Measurements from ENCODE around the gene KANK4. TPM values are rescaled to one million over a fixed set of nuclear protein-coding genes. Genes with fewer than 3 reads are reported as not detected.

The KANK4 gene
- polyA plus RNA-seq, 1 experiment: not detected

GRCh38 chr1:62263814-62264353, 55.4 kb downstream of the KANK4 start:
- POLR2A ChIA-PET: no interaction called here
- no peak for DNase-seq (ENCODE audit: low read depth, low spot score)
- Histone ChIP-seq H3K9me3 (ENCODE audit: control insufficient read depth, insufficient read depth, low read length) (no peaks in the 10 kb centered on the region; the same call in 1 of the 2 replicates), H3K27me3 (ENCODE audit: control insufficient read depth, insufficient read depth, low read length) (peaks cover under 1% of the 10 kb centered on the region), H3K27ac (ENCODE audit: low read depth, low read length) (no peak overlapping the region), H3K4me3 (ENCODE audit: low read depth, low read length) (no peak overlapping the region)
- TF ChIP-seq CTCF (IDR thresholded peaks at IDR 0.05; ENCODE audit: low read depth, low read length): no peak
- CTCF ChIA-PET: no interaction called here

GRCh38 chr1:62263006-62263813, 56.0 kb downstream of the KANK4 start:
- H3K27ac ChIP-seq (ENCODE audit: low read depth, low read length): no peak overlapping the region
- DNase-seq (ENCODE audit: low read depth, low spot score): no peak
- ChIA-PET POLR2A (no interaction called here), CTCF (no interaction called here)
- H3K9me3 ChIP-seq (ENCODE audit: control insufficient read depth, insufficient read depth, low read length): no peaks in the 10 kb centered on the region; the same call in 1 of the 2 replicates
- H3K27me3 ChIP-seq (ENCODE audit: control insufficient read depth, insufficient read depth, low read length): peaks cover 2% of the 10 kb centered on the region
- no peak for TF ChIP-seq CTCF (IDR thresholded peaks at IDR 0.05; ENCODE audit: low read depth, low read length)
- no peak overlapping the region for H3K4me3 ChIP-seq (ENCODE audit: low read depth, low read length)

- ChIA-PET CTCF (no interaction called here), POLR2A (no interaction called here)
- H3K27ac ChIP-seq (ENCODE audit: low read depth, low read length): no peak overlapping the region
- no peaks in the 10 kb centered on the region; the same call in 1 of the 2 replicates for H3K9me3 ChIP-seq (ENCODE audit: control insufficient read depth, insufficient read depth, low read length)
- DNase-seq (ENCODE audit: low read depth, low spot score): no peak
- peaks cover 2% of the 10 kb centered on the region for H3K27me3 ChIP-seq (ENCODE audit: control insufficient read depth, insufficient read depth, low read length)
- no peak overlapping the region for H3K4me3 ChIP-seq (ENCODE audit: low read depth, low read length)
- TF ChIP-seq CTCF (IDR thresholded peaks at IDR 0.05; ENCODE audit: low read depth, low read length): no peak
Observed at GRCh38 chr1:62260688-62261087, 58.5 kb downstream of the KANK4 start.

- DNase-seq (ENCODE audit: low read depth, low spot score): no peak
- Histone ChIP-seq H3K27me3 (ENCODE audit: control insufficient read depth, insufficient read depth, low read length) (peaks cover 2% of the 10 kb centered on the region), H3K4me3 (ENCODE audit: low read depth, low read length) (no peak overlapping the region), H3K9me3 (ENCODE audit: control insufficient read depth, insufficient read depth, low read length) (no peaks in the 10 kb centered on the region; the same call in 1 of the 2 replicates), H3K27ac (ENCODE audit: low read depth, low read length) (no peak overlapping the region)
- CTCF ChIA-PET: no interaction called here
- POLR2A ChIA-PET: no interaction called here
- no peak for TF ChIP-seq CTCF (IDR thresholded peaks at IDR 0.05; ENCODE audit: low read depth, low read length)
Observed at GRCh38 chr1:62259551-62259950, 59.7 kb downstream of the KANK4 start.

GRCh38 chr1:62250126-62250726, 69.0 kb downstream of the KANK4 start:
- Histone ChIP-seq H3K9me3 (ENCODE audit: control insufficient read depth, insufficient read depth, low read length) (no peaks in the 10 kb centered on the region; the same call in 1 of the 2 replicates), H3K4me3 (ENCODE audit: low read depth, low read length) (no peak overlapping the region), H3K27me3 (ENCODE audit: control insufficient read depth, insufficient read depth, low read length) (no peaks in the 10 kb centered on the region), H3K27ac (ENCODE audit: low read depth, low read length) (no peak overlapping the region)
- POLR2A ChIA-PET: no interaction called here
- CTCF ChIA-PET: no interaction called here
- DNase-seq (ENCODE audit: low read depth, low spot score): no peak
- TF ChIP-seq CTCF (IDR thresholded peaks at IDR 0.05; ENCODE audit: low read depth, low read length): no peak
